MV-4-11 (cell line): Measurements from ENCODE around the gene SFXN2.
"Not testable (repeated sequence)": the region's sequence is repeated elsewhere in the genome, so short reads cannot be mapped to it uniquely, and the experiment has no call there.

Source experiments
- DNase-seq: peaks from one replicate; lab custom pipeline; 2025; lab: John Stamatoyannopoulos, UW

The SFXN2 gene

DNA sequence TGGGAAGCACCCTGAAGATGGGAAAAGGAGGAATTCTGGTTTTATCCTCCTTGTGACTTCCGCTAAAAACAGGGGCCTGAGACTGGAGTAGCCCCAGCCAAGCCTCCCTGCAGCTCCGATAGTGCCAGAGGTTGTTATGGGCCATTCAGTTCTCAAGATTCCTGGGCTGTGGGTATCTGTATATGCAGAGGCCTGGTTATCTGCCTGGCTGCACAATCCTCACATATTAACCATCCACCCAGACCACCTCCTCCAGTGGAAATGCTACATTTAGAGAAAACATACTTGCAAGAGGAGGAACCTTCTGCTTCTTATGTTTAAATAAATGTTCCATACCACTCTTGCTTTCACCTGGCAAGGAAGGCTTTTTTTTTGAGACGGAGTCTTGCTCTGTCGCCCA lies 34.8 kb upstream of the SFXN2 start:
- no peak for DNase-seq

- DNase-seq, result no peak
These were observed 32.7 kb upstream of the SFXN2 start for GRCh38 chr10:102681696-102682095.

DNA sequence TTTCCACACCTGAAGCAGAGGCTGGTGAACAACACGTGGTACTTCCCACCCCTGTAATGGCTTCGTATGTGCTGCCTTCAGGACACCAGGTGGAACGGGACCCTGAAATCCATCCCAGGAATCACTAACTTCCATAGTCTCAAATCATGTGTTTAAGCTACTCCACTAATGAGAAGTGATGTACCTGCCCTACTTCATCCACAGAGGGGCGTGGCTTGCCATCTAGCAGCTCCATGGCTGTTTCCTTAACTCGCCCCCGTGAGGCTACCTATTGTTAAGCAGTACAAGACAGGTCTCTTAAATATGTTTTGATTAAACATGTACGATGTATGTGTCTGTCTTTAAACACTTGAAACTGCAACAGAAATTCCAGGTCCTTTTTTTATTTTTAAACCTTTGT lies 32.0 kb upstream of the SFXN2 start:
- DNase-seq, result no peak

DNA sequence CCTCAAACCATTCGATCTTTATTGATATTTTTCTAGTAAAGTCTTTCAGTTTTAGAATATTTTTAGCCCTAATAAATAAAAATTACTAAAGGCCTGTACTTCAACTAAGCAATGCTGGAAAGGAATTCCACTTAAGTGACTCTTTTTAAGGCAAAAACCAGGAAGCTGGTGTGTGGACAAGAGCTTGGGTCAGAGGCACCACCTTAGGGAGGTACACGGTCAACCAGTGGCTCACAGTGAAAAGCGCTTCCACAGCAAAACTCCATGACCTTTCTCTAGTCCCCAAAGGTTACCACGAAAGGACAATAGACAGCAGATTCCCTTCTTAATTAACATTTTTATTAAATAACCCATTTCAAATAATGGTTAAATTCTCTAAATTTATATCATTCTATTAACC lies 31.5 kb upstream of the SFXN2 start:
- DNase-seq, result no peak

DNA sequence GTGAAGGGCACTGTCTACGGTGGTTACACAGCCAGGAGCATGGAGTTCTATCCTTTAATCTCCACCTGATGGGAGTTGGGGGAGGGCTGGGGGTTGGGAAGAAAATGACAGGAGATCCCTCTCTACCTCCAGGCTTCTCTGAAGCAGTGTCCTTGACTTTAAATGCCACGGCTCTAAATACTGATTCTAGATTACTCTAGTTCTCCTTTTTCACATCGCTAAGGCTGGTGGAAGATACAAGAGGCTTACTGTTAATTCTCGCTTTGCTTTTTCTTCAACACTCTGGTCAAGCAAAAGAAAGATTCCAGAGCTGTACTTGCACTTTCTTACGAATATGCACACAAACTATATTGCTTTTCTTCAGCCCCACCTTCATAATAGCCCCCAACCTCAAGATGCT lies 30.7 kb upstream of the SFXN2 start:
- peak; percentile 39 for DNase-seq

- DNase-seq, result peak; percentile 24
These were observed 23.0 kb upstream of the SFXN2 start for GRCh38 chr10:102691285-102692066.

- DNase-seq, result not testable (repeated sequence)
These were observed 19.0 kb upstream of the SFXN2 start for GRCh38 chr10:102695401-102695800.

- no peak for DNase-seq
These were observed 17.7 kb upstream of the SFXN2 start for GRCh38 chr10:102696736-102697135.

GRCh38 chr10:102698894-102699293 lies 15.5 kb upstream of the SFXN2 start:
- no peak for DNase-seq

DNA sequence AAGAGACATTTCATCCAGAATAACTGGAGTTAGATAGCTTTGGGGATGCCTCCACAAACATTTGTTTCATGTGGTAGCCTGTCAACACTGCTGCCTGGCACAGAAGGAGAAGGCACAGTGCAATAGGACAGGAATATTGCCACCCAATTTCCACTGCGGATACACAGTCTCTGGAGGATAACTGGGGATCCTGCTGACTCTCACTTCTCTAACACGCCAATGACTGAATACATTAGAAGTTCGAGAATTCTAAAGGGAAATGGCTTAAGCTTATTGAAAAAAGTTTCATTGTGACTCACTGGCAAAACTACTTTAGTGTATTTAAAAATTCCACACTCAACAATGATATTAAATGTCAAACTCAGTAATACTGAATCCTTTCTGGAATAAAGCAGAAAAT lies 13.2 kb upstream of the SFXN2 start:
- peak; percentile 82 for DNase-seq

GRCh38 chr10:102701796-102702195 lies 12.6 kb upstream of the SFXN2 start:
- DNase-seq, result no peak

DNA sequence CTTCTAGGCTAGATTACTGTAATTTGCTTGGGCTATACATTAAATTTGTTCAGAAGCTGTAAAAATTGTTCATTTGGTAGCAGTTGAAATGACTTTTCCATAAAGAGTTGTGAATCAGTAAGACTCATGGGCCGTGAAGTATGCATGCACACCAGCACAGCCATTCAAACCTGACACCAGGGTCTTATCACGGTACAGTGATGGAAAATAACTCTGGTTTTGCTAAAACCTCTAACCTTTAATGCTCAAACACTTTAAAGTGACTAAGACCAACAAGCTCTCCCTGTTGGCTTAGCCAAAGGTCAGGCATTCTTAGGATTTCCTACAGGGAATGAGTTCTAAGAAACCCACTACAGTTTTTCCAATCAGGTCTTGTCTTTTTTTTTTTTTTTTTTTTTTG lies 11.7 kb upstream of the SFXN2 start:
- DNase-seq, result no peak

DNA sequence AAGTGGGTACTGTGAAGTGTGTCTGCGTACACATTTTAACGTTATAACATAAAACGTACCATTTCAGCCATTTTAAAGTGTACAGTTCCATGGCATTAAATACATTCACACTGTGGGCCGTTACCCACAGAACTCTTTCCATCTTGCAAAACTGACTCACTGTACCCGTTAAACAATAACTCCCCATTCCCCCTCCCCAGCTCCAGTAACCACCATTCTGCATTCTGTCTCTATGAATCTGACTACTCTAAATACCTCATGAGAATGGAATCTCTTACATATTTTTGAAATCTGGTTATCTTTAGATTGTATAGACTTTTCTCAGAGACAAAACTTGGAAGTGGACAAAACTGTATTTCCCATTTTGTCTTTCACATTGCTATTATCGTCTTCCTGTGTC lies 9.5 kb upstream of the SFXN2 start:
- DNase-seq, result no peak

GRCh38 chr10:102705531-102705930 lies 8.9 kb upstream of the SFXN2 start:
- DNase-seq, result peak; percentile 54

DNA sequence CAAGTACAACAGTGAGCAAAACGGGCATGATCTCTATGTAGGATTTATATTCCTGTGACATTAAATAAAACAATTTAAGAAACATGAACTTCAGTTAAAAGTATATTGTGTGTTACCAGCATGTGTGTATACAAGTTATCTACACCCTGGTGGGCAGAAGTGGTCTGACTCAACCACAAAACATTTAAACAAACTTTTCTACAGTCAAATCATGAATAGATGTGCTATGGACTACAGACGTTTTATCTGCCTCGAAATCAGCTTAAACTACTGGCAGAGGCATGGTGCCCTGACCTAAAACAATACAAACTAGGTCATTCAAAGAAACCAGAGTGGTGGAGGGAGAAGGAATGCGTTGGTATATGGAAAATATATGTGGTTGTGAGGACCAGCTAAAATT lies 3.8 kb upstream of the SFXN2 start:
- no peak for DNase-seq

- no peak for DNase-seq
These were observed 2.3 kb upstream of the SFXN2 start for GRCh38 chr10:102712089-102712488.

- peak; percentile 45 for DNase-seq
These were observed 1.4 kb upstream of the SFXN2 start for GRCh38 chr10:102712843-102713538.

DNA sequence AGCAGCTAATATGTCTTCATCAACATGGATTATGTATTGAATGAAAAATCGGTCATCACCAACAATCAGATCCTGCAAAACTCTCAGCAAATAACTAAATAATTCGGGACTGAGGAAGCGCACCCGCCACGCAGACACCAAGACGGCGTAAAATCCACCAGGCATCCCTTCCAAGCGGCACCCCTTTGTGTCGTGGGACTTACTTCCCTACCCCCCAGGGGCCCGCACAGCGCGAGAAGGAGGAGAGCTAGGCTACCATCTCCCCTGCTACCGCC lies 960 bp upstream of the SFXN2 start:
- no peak for DNase-seq

DNA sequence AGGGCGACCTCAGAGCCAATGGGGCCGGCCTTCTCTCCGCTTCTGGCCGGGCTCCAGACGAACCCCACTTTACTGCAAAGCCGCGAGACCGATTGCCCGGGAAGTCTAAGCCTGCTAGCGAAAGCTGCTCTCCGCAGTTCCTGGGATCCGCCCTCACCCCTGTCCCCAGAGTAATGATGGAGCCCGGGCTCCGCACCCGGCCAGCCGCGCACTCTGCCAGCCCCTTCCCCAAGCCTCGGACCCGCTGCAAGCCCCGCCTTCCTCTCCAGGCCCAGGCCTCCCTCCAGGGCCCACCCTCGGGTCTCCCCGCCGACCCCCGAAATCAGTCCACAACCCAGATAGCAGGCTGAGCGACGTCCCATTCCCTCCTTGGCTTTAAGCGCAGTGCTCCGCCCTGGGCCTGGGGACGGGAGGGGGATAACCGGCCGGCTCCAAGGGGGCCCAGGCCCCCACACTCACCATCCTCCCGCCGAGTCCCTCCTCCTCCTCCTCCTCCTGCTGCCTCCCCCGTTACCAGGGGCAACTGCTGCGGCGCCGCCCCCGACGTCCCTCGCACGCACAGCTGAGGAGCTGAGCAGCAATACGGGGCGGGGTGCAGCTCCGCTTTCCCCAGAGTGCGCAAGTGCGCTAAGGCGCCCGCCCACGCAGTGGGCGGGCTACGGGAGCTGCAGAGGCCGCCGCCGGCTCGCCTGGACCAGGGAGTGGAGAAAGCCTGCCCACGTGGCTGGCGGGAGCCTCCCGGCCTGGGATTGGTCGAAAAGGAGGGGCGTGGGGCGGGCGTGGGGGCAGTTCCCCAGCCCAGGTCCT lies 419 bp upstream of the SFXN2 start, which contains the start of gene ARL3:
ARL3 (minus strand) TSS at position 584 of the 807 bp plus-strand sequence; CDS start at position 462, 122 bp downstream.
- peak; percentile 98 for DNase-seq

DNA sequence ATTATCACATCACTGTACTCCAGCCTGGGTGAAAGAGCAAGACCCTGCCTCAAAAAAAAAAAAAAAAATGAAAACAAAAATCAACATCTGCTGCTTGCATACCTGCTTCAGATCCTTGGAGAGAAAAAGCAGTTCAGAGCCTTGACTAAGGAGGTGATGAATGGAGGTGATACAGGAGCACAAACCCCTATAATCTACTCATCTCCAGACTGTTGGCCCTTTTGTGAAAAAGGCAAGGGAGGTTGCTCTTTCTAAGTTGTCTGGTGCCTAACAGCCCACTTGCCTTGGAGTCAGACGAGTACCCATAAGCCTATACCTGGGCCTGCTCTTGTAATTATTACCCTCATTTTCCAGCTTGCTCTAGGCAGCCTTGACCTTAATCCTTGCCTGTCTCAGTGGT lies 1.4 kb downstream of the SFXN2 start:
- no peak for DNase-seq

GRCh38 chr10:102716900-102717565 lies 2.6 kb downstream of the SFXN2 start:
- not testable (repeated sequence) for DNase-seq

GRCh38 chr10:102718220-102718619 lies 3.8 kb downstream of the SFXN2 start:
- peak; percentile 19 for DNase-seq
